Keratinocyte (primary cell): ENCODE measurements around the gene LCN10. TPM values are rescaled to one million over a fixed set of nuclear protein-coding genes. Genes with fewer than 3 reads are reported as not detected.

ENCODE experiments used
- DNase-seq: peaks from one replicate; pipeline ENCODE4 v3.0.0-alpha.2; 2011; ENCODE audit warnings: low read depth, missing footprints, low spot score
- FAIRE-seq: peaks from 2 replicates; lab custom pipeline; 2011; peaks lifted over from hg19 to GRCh38; lab: Jason Lieb, UNC
- H2AFZ ChIP-seq: 2 replicates; pipeline ENCODE4 v1.6.0; 2012; ENCODE audit warnings: low read length, control low read depth, inconsistent platforms; ENCODE audit not compliant: control insufficient read depth
- H3K27ac ChIP-seq: 2 replicates; pipeline ENCODE4 v1.5.1; 2011; ENCODE audit warnings: low read length; ENCODE audit not compliant: control insufficient read depth, insufficient read depth
- H3K27me3 ChIP-seq: 3 replicates; pipeline ENCODE4 v1.6.0; 2011; ENCODE audit warnings: low read length; ENCODE audit not compliant: control insufficient read depth, insufficient read depth; ENCODE audit errors: extremely low read depth
- H3K36me3 ChIP-seq, 2 experiments: 2 replicates in 1 of 2; 3 replicates in 1 of 2; pipeline ENCODE4 v1.5.1; 2011; ENCODE audit warnings: low read length in 2 of 2, mild to moderate bottlenecking in 1 of 2; ENCODE audit not compliant: control insufficient read depth in 2 of 2, insufficient read depth in 2 of 2; ENCODE audit errors: extremely low read depth in 1 of 2
- H3K4me1 ChIP-seq: 3 replicates; pipeline ENCODE4 v1.5.1; 2011; ENCODE audit warnings: low read length; ENCODE audit not compliant: control insufficient read depth, insufficient read depth; ENCODE audit errors: extremely low read depth
- H3K4me2 ChIP-seq: 3 replicates; pipeline ENCODE4 v1.6.0; 2011; ENCODE audit warnings: low read depth, low read length; ENCODE audit not compliant: control insufficient read depth, insufficient read depth; ENCODE audit errors: extremely low read depth
- H3K4me3 ChIP-seq, 3 experiments: fragments of 200-600 bp in 1 of 3; sonication (generic) in 1 of 3; 2 replicates in 2 of 3; 3 replicates in 1 of 3; pipeline ENCODE4 v1.5.1; 2011 to 2016; ENCODE audit warnings: low read length in 3 of 3, mild to moderate bottlenecking in 3 of 3, control low read depth in 2 of 3, inconsistent platforms in 1 of 3, low read depth in 1 of 3, mixed read lengths in 1 of 3, mixed run types in 1 of 3, moderate library complexity in 1 of 3; ENCODE audit not compliant: control insufficient read depth in 2 of 3, insufficient read depth in 2 of 3; ENCODE audit errors: extremely low read depth in 1 of 3
- H3K79me2 ChIP-seq: 2 replicates; pipeline ENCODE4 v1.6.0; 2012; ENCODE audit warnings: low read length; ENCODE audit not compliant: control insufficient read depth, insufficient read depth
- H3K9ac ChIP-seq: 3 replicates; pipeline ENCODE4 v1.6.0; 2011; ENCODE audit warnings: low read length; ENCODE audit not compliant: control insufficient read depth, insufficient read depth; ENCODE audit errors: extremely low read depth
- H3K9me1 ChIP-seq: 3 replicates; pipeline ENCODE4 v1.6.0; 2011; ENCODE audit warnings: low read length; ENCODE audit not compliant: control insufficient read depth, insufficient read depth; ENCODE audit errors: extremely low read depth
- H3K9me3 ChIP-seq: 2 replicates; pipeline ENCODE4 v1.5.1; 2012; ENCODE audit warnings: low read depth, low read length; ENCODE audit not compliant: control insufficient read depth
- H4K20me1 ChIP-seq: 3 replicates; pipeline ENCODE4 v1.6.0; 2011; ENCODE audit warnings: low read length; ENCODE audit not compliant: control insufficient read depth, insufficient read depth; ENCODE audit errors: extremely low read depth
- EZH2 ChIP-seq: IDR thresholded peaks from one replicate; pipeline ENCODE4 v1.6.1; 2012; ENCODE audit warnings: inconsistent platforms, mild to moderate bottlenecking, low read length, moderate library complexity
- dilution Hi-C: fragments of 300-500 bp; cut with MboI; formaldehyde crosslinking; loops from one replicate; pipeline ENCODE4 v1.7.0; 2020; ENCODE audit warnings: low sequenced_read_pairs; ENCODE audit not compliant: extremely low pct_ligation_motif_present
- polyA plus RNA-seq, 5 experiments: library from polyadenylated mRNA; depleted of rRNA in 3 of 5; stranded (reverse) in 3 of 5; stranded (forward) in 1 of 5; unstranded in 1 of 5; fragments of >200 nt; gene quantifications; 1 replicate in 1 of 5; 2 replicates in 3 of 5; 3 replicates in 1 of 5; pipeline versions ENCODE4 v1.2.1 to v1.2.3, GENCODE V29; 2011 to 2012; ENCODE audit warnings: missing spikeins in 2 of 5, low read depth in 1 of 5, low replicate concordance in 1 of 5
- TF ChIP-seq, protein P1 (sequence below), 3 experiments: IDR thresholded peaks in 1 of 3; conservative IDR thresholded peaks in 1 of 3; optimal IDR thresholded peaks in 1 of 3; 2 replicates in 2 of 3; 3 replicates in 1 of 3; pipeline versions ENCODE3 to v1.5.1; 2011; ENCODE audit warnings: low read length in 3 of 3, mild to moderate bottlenecking in 3 of 3, moderate library complexity in 2 of 3, control low read depth in 1 of 3, inconsistent platforms in 1 of 3; ENCODE audit not compliant: insufficient read depth in 2 of 3; ENCODE audit errors: extremely low read depth in 1 of 3

LCN10 gene
- polyA plus RNA-seq, 1 donor (not counting 4 experiments of a cell fraction or from before 2014, with no cell fraction given), result not detected

DNA sequence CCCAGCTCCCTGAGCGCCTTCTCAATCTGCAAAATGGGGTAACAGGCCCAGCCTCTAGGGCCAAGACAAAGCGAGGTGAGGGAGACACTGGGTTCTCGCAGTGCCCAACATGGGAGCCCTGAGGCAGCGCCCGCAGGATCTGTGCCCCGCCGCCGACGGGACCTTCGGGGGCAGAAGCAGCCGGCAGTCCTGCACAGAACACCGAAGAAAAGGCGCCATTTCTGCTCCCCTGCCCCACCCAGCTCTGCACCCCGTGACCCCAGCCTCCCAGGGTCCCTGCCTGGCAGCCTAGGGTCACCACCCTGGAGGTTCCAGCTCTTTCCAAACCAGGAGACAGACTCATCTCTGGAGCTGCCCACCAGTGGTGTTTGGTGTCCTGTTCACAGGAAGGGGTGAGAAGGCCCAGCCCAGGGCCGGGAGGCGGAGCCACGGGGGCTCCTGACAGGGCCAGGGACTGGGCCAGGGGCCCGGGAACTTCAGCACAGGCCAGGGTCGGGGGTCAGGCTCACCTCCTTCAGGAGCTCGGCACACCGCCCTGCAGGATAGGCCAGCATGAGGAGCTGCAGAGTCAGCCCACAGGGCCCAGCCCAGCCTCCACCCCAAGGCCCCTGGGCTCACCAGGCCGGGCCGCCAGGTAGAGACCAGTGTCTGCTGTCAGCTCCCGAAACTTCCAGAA lies 12.0 kb upstream of the LCN10 start:
- H3K27ac ChIP-seq, result no peak overlapping the region
- no peak overlapping the region for H2AFZ ChIP-seq
- H4K20me1 ChIP-seq, result no peaks in the 10 kb centered on the region
- no peaks in the 10 kb centered on the region for H3K79me2 ChIP-seq
- H3K9me3 ChIP-seq, result peaks cover 7% of the 10 kb centered on the region
- H3K4me1 ChIP-seq, result no peaks in the 10 kb centered on the region
- H3K9ac ChIP-seq, result no peak overlapping the region
- dilution Hi-C loops, result no loop called here
- no peaks in the 10 kb centered on the region for H3K9me1 ChIP-seq
- H3K4me2 ChIP-seq, result no peak overlapping the region
- H3K36me3 ChIP-seq, result no peaks in the 10 kb centered on the region
- H3K4me3 ChIP-seq, result no peak overlapping the region
- TF ChIP-seq, protein P1, sequence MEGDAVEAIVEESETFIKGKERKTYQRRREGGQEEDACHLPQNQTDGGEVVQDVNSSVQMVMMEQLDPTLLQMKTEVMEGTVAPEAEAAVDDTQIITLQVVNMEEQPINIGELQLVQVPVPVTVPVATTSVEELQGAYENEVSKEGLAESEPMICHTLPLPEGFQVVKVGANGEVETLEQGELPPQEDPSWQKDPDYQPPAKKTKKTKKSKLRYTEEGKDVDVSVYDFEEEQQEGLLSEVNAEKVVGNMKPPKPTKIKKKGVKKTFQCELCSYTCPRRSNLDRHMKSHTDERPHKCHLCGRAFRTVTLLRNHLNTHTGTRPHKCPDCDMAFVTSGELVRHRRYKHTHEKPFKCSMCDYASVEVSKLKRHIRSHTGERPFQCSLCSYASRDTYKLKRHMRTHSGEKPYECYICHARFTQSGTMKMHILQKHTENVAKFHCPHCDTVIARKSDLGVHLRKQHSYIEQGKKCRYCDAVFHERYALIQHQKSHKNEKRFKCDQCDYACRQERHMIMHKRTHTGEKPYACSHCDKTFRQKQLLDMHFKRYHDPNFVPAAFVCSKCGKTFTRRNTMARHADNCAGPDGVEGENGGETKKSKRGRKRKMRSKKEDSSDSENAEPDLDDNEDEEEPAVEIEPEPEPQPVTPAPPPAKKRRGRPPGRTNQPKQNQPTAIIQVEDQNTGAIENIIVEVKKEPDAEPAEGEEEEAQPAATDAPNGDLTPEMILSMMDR (optimal IDR thresholded peaks at IDR 0.05 in 1 of 3, IDR thresholded peaks at IDR 0.05 in 1 of 3, conservative IDR thresholded peaks at IDR 0.05 in 1 of 3; ENCODE audit: extremely low read depth in 1 of 3, insufficient read depth in 2 of 3, low read length in 3 of 3), result no peak
- TF ChIP-seq EZH2, result no peak
- peaks cover 8% of the 10 kb centered on the region for H3K27me3 ChIP-seq
- DNase-seq (no peak), FAIRE-seq (no peak)

DNA sequence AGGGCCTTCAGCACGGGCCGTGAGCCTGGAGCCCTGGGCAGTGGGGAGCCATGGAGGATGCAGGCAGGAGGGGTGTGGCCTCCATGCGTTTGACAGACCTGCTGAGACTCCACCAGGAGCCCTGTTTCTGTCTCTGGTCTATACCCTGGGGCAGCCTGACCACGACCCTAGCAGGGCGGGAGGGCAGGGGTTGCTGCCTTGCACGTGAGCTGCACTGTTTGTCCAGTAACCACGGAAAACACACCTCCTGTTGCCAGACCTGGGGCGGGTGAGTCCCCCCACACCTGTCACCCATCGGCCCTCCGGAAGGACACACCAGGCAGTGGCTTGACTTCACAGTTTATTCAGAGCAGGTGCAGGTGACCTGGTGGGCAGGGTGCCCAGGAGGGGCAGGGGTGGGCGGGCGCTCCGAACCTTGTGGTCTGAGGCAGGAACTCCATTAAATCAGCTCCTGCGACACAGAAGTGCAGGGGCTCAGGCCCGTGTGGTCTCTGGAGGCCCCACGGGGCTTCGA lies 11.4 kb upstream of the LCN10 start:
- H3K27me3 ChIP-seq, result peaks cover 6% of the 10 kb centered on the region
- H3K79me2 ChIP-seq, result no peaks in the 10 kb centered on the region
- no peaks in the 10 kb centered on the region for H3K36me3 ChIP-seq
- H2AFZ ChIP-seq, result no peak overlapping the region
- FAIRE-seq, result no peak
- H3K9ac ChIP-seq, result no peak overlapping the region
- no peak for DNase-seq
- no peak overlapping the region for H3K27ac ChIP-seq
- H4K20me1 ChIP-seq, result no peaks in the 10 kb centered on the region
- no peak overlapping the region for H3K4me2 ChIP-seq
- TF ChIP-seq, protein P1 (optimal IDR thresholded peaks at IDR 0.05 in 1 of 3, IDR thresholded peaks at IDR 0.05 in 1 of 3, conservative IDR thresholded peaks at IDR 0.05 in 1 of 3; ENCODE audit: extremely low read depth in 1 of 3, insufficient read depth in 2 of 3, low read length in 3 of 3), result no peak
- no peak for TF ChIP-seq EZH2
- dilution Hi-C loops, result no loop called here
- peaks cover 7% of the 10 kb centered on the region for H3K9me3 ChIP-seq
- no peaks in the 10 kb centered on the region for H3K4me1 ChIP-seq
- H3K4me3 ChIP-seq, result no peak overlapping the region
- H3K9me1 ChIP-seq, result no peaks in the 10 kb centered on the region
